ENCODE results near the gene TMEM88. TPM values are rescaled to one million over a fixed set of nuclear protein-coding genes. Genes with fewer than 3 reads are reported as not detected.
A peak's percentile ranks its signal among the peaks of the same experiment; 100 is the strongest.

TMEM88 gene
- total and polyA plus RNA-seq, 2 of the 4 experiments (the other 2 are of a cell fraction), result 2.1 TPM; not detected in 1

DNA sequence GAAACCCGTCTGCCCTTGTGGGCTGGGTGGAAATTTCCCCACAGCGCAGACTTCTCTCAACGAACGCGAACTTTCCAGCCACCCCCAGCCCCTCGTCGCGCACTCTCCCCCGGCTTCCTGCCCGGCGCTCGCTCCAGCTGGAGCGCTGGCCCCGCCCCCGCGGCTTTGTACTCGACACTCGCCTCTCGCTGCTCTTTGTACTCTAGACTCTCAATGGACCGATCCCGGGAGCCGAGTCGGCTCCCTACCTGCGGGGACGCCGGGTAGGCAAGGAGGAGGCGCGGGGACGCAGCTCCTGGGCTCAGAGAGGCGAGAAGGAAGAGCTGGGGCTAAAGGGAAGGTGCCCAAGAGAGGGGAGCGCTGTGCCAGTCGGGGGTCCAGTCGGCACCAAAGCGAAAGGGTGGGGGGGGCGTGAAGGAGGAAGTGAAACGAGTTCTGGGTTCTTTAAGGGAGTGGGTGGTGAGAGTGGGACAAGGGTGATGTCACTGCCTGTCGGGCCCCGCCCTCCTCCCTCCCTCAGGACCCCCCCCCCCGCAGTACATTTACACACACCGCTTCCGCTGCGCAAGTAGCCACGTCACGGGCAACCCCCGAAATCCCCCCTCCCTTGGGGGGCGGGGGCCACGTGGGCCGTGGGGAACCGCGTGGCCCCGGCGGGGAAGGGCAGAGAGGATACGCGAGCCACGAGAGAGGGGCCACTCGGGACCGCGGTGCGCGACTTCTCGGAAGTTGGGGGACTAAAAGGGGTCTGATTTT lies 11.2 kb upstream of the TMEM88 start:
- Histone ChIP-seq H4K8ac (ENCODE audit: low read depth in 2 of 2, low read length in 2 of 2) (peak overlapping the region; percentile 54 to 92), H2AK9ac (replicated peaks; ENCODE audit: low read depth, low read length, poor library complexity) (peak overlapping the region; percentile 100), H3K79me1 (ENCODE audit: low read depth in 1 of 2, low read length in 2 of 2) (peaks cover 19 to 66% of the 10 kb centered on the region in 2 experiments), H3K9ac (ENCODE audit: low read depth, low read length) (peak overlapping the region; percentile 92), H4K20me1 (ENCODE audit: insufficient read depth, low read length) (peaks cover 73% of the 10 kb centered on the region), H3K4me2 (ENCODE audit: low read depth, low read length) (peak overlapping the region; percentile 97), H2BK120ac (ENCODE audit: low read depth, low read length) (peak overlapping the region; percentile 94), H4K5ac (ENCODE audit: low read depth, low read length) (peak overlapping the region; percentile 41), H3K4me3 (ENCODE audit: insufficient read depth, low read depth, low read length) (peak overlapping the region; percentile 71), H4K91ac (ENCODE audit: insufficient read depth, low read depth, low read length) (peak overlapping the region; percentile 98), H3K27me3 (ENCODE audit: control insufficient read depth, insufficient read depth, low read length) (no peaks in the 10 kb centered on the region), H2BK15ac (ENCODE audit: low read depth, low read length) (peak overlapping the region; percentile 83; the same call in 2 of the 3 replicates), H2BK5ac (ENCODE audit: low read depth, low read length, poor library complexity, severe bottlenecking) (peak overlapping the region; percentile 97), H3K36me3 (ENCODE audit: control insufficient read depth, insufficient read depth, low read length) (peaks cover 31% of the 10 kb centered on the region; the same call in 1 of the 2 replicates), H3K4ac (ENCODE audit: low read depth, low read length) (peak overlapping the region; percentile 99), H3K56ac (ENCODE audit: extremely low read depth, insufficient read depth, low read length) (peak overlapping the region; percentile 97), H3K9me1 (ENCODE audit: insufficient read depth, low read length) (peaks cover 8% of the 10 kb centered on the region; the same call in 1 of the 2 replicates), H3K23ac (ENCODE audit: low read depth, low read length) (peak overlapping the region; percentile 96), H3K9me3 (ENCODE audit: control insufficient read depth, insufficient read depth, low read length) (no peaks in the 10 kb centered on the region), H3K14ac (replicated peaks; ENCODE audit: low read depth, low read length) (peak overlapping the region; percentile 98), H2BK20ac (ENCODE audit: low read depth, low read length) (peak overlapping the region; percentile 85), H2AFZ (replicated peaks; ENCODE audit: low read length, poor library complexity) (peak overlapping the region; percentile 81), H3K27ac (ENCODE audit: insufficient read depth, low read length) (peak overlapping the region; percentile 98), H2AK5ac (ENCODE audit: low read depth, low read length) (peak overlapping the region; percentile 100), H3K18ac (ENCODE audit: low read depth, low read length) (peak overlapping the region; percentile 83), H3K4me1 (ENCODE audit: control insufficient read depth, insufficient read depth, low read length) (peaks cover 21% of the 10 kb centered on the region)
- 2% methylated on average over 29 of the region's 61 CpGs; no CpG with 5 or more reads in 1 of the 2 experiments for WGBS, 2 experiments (ENCODE audit: extremely low coverage in 2 of 2, insufficient read length in 1 of 2)
- BruUV-seq (replicated peaks), result no TSS peak
- DNase-seq (peak; percentile 90), ATAC-seq (ENCODE audit: low read depth) (peak; percentile 16)
- intact Hi-C loops (cut with micrococcal nuclease) (loop anchor here (1.0 to 5.0 kb wide), 4 partner anchors 7 to 271 kb away; partner anchors contain the start of gene NAA38), dilution Hi-C loops (cut with HindIII; ENCODE audit: low sequenced_read_pairs, unreplicated experiment) (no loop called here), in situ Hi-C loops (cut with MboI; ENCODE audit: low sequenced_read_pairs) (no loop called here)
- POLR2A ChIA-PET (ENCODE audit: unreplicated experiment), result interaction anchor here (0.7 kb wide), 1 partner anchor 17 kb away, joined by 3 read pairs; no protein-coding TSS in a partner anchor
- CTCF ChIA-PET, result interaction anchor here (1.5 kb wide), 1 partner anchor 13 kb away, joined by 3 read pairs; the partner anchor contains the start of gene NAA38
- TF ChIP-seq MXI1 (IDR thresholded peaks at IDR 0.05; ENCODE audit: borderline replicate concordance, low read depth, low read length), result peak; percentile 92
- 0 out of 2 replicates have a peak, but pooled peaks have one; percentile 1 for TF ChIP-seq RAD21 (IDR thresholded peaks at IDR 0.05; ENCODE audit: low read length)
- TF ChIP-seq, protein P1, sequence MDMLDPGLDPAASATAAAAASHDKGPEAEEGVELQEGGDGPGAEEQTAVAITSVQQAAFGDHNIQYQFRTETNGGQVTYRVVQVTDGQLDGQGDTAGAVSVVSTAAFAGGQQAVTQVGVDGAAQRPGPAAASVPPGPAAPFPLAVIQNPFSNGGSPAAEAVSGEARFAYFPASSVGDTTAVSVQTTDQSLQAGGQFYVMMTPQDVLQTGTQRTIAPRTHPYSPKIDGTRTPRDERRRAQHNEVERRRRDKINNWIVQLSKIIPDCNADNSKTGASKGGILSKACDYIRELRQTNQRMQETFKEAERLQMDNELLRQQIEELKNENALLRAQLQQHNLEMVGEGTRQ (IDR thresholded peaks at IDR 0.05; ENCODE audit: low read depth, low read length), result peak; percentile 89
- TF ChIP-seq POLR2A (IDR thresholded peaks at IDR 0.05; ENCODE audit: low read depth, low read length), result peak; percentile 87
- TF ChIP-seq RCOR1 (IDR thresholded peaks at IDR 0.05; ENCODE audit: insufficient replicate concordance, low read length), result no peak
- TF ChIP-seq BHLHE40 (IDR thresholded peaks at IDR 0.05; ENCODE audit: low read depth, low read length), result no peak
- TF ChIP-seq MAFK (IDR thresholded peaks at IDR 0.05; ENCODE audit: low read depth, low read length), result no peak
- no peak for TF ChIP-seq SMC3 (IDR thresholded peaks at IDR 0.05; ENCODE audit: low read depth, low read length)
- TF ChIP-seq MAZ (IDR thresholded peaks at IDR 0.05; ENCODE audit: borderline replicate concordance, low read depth, low read length), result peak; percentile 92
- TF ChIP-seq, protein P2, sequence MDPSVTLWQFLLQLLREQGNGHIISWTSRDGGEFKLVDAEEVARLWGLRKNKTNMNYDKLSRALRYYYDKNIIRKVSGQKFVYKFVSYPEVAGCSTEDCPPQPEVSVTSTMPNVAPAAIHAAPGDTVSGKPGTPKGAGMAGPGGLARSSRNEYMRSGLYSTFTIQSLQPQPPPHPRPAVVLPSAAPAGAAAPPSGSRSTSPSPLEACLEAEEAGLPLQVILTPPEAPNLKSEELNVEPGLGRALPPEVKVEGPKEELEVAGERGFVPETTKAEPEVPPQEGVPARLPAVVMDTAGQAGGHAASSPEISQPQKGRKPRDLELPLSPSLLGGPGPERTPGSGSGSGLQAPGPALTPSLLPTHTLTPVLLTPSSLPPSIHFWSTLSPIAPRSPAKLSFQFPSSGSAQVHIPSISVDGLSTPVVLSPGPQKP (IDR thresholded peaks at IDR 0.05; ENCODE audit: borderline replicate concordance, low read depth, low read length), result no peak
- TF ChIP-seq NFE2L2 (IDR thresholded peaks at IDR 0.05; ENCODE audit: low read depth, low read length), result no peak
- no peak for TF ChIP-seq RFX5 (IDR thresholded peaks at IDR 0.05; ENCODE audit: low read depth, low read length)
- TF ChIP-seq CEBPB (IDR thresholded peaks at IDR 0.05; ENCODE audit: low read depth, low read length), result no peak

Measured in IMR-90 (cell line).